Suprapubic skin (tissue), 4 donors: ENCODE data around the gene TESMIN.

Experiments used
- CTCF ChIP-seq, 2 donors: fragments of 200-600 bp in 1 of 2; fragments of 450-650 bp in 1 of 2; sonication (generic) in 1 of 2; IDR thresholded peaks; one replicate each; pipeline ENCODE4 v1.5.1; 2016 to 2019; ENCODE audit warnings: antibody characterized with exemption in 2 of 2, mild to moderate bottlenecking in 1 of 2, moderate library complexity in 1 of 2
- EP300 ChIP-seq: sonication (generic); formaldehyde crosslinking; IDR thresholded peaks from one replicate; pipeline ENCODE4 v1.6.1; 2017; ENCODE audit warnings: antibody characterized with exemption
- POLR2A ChIP-seq, 2 donors: fragments of 450-650 bp; IDR thresholded peaks; one replicate each; pipeline ENCODE4 v1.6.1; 2017; ENCODE audit warnings: antibody characterized with exemption in 2 of 2, mild to moderate bottlenecking in 2 of 2, moderate library complexity in 2 of 2
- POLR2AphosphoS5 ChIP-seq, 3 donors: sonication (generic); formaldehyde crosslinking; IDR thresholded peaks; one replicate each; pipeline ENCODE4 v1.6.1; 2017; ENCODE audit warnings: antibody characterized with exemption in 3 of 3

GRCh38 chr11:68704887-68705286, 46.4 kb downstream of the TESMIN start:
- TF ChIP-seq POLR2A (IDR thresholded peaks at IDR 0.05) (no peak), CTCF (IDR thresholded peaks at IDR 0.05) (no peak), POLR2AphosphoS5 (IDR thresholded peaks at IDR 0.05) (no peak), EP300 (no peak)
